SJCRH30 (cell line): Measurements from ENCODE around the gene OR11G2. TPM values are rescaled to one million over a fixed set of nuclear protein-coding genes. Genes with fewer than 3 reads are reported as not detected.
"Not testable (repeated sequence)": the region's sequence is repeated elsewhere in the genome, so short reads cannot be mapped to it uniquely, and the experiment has no call there.

ENCODE experiments used
- DNase-seq, 2 experiments: peaks; one replicate each; pipeline ENCODE4 v3.0.0-alpha.2; 2015 to 2020
- H3K27ac ChIP-seq: fragments of 250-450 bp; sonication (Bioruptor Pico); 2 replicates; pipeline ENCODE4 v1.5.1; 2020; ENCODE audit warnings: mild to moderate bottlenecking, moderate library complexity
- H3K27me3 ChIP-seq: fragments of 250-450 bp; sonication (Bioruptor Pico); 2 replicates; pipeline ENCODE4 v1.5.1; 2020; ENCODE audit warnings: mild to moderate bottlenecking, moderate library complexity
- H3K36me3 ChIP-seq: fragments of 250-450 bp; sonication (Bioruptor Pico); 2 replicates; pipeline ENCODE4 v1.5.1; 2020; ENCODE audit warnings: mild to moderate bottlenecking, moderate library complexity
- H3K4me1 ChIP-seq: fragments of 250-450 bp; sonication (Bioruptor Pico); 2 replicates; pipeline ENCODE4 v1.5.1; 2020; ENCODE audit warnings: mild to moderate bottlenecking, moderate library complexity
- H3K4me3 ChIP-seq: fragments of 250-450 bp; sonication (Bioruptor Pico); 2 replicates; pipeline ENCODE4 v1.5.1; 2020; ENCODE audit warnings: mild to moderate bottlenecking, moderate library complexity
- H3K9me3 ChIP-seq: fragments of 250-450 bp; sonication (Bioruptor Pico); replicated peaks from 2 replicates; pipeline ENCODE4 v1.5.1; 2020; ENCODE audit warnings: mild to moderate bottlenecking, moderate library complexity
- total RNA-seq: library from RNA; depleted of rRNA; stranded (reverse); fragments of >200 nt; shearing (Covaris generic); gene quantifications from 2 replicates; pipeline ENCODE4 v1.2.3, GENCODE V29; 2014; rRNA removed

OR11G2 gene
- total RNA-seq, 1 experiment from 2014 or later = not detected

GRCh38 chr14:20195911-20196310 is 5.2 kb downstream of the OR11G2 start:
- no peaks in the 10 kb centered on the region for H3K4me1 ChIP-seq
- DNase-seq = no peak
- H3K9me3 ChIP-seq = no peaks in the 10 kb centered on the region
- no peaks in the 10 kb centered on the region for H3K27me3 ChIP-seq
- H3K27ac ChIP-seq = no peak overlapping the region
- no peaks in the 10 kb centered on the region for H3K36me3 ChIP-seq
- H3K4me3 ChIP-seq = no peak overlapping the region

GRCh38 chr14:20197459-20197858 is 6.8 kb downstream of the OR11G2 start:
- Histone ChIP-seq H3K36me3 (no peaks in the 10 kb centered on the region), H3K4me1 (no peaks in the 10 kb centered on the region), H3K9me3 (no peaks in the 10 kb centered on the region), H3K27ac (no peak overlapping the region), H3K27me3 (no peaks in the 10 kb centered on the region), H3K4me3 (no peak overlapping the region)
- DNase-seq = no peak

GRCh38 chr14:20198991-20199390 is 8.3 kb downstream of the OR11G2 start:
- Histone ChIP-seq H3K36me3 (no peaks in the 10 kb centered on the region), H3K27me3 (no peaks in the 10 kb centered on the region), H3K4me1 (no peaks in the 10 kb centered on the region), H3K9me3 (no peaks in the 10 kb centered on the region), H3K4me3 (no peak overlapping the region), H3K27ac (no peak overlapping the region)
- DNase-seq = no peak

- DNase-seq = no peak
- no peaks in the 10 kb centered on the region for H3K4me1 ChIP-seq
- no peak overlapping the region for H3K4me3 ChIP-seq
- H3K36me3 ChIP-seq = no peaks in the 10 kb centered on the region
- H3K9me3 ChIP-seq = no peaks in the 10 kb centered on the region
- H3K27me3 ChIP-seq = no peaks in the 10 kb centered on the region
- H3K27ac ChIP-seq = no peak overlapping the region
Measured at GRCh38 chr14:20204721-20205120, 14.0 kb downstream of the OR11G2 start.

GRCh38 chr14:20209595-20209994 is 18.9 kb downstream of the OR11G2 start:
- Histone ChIP-seq H3K4me1 (no peaks in the 10 kb centered on the region), H3K27me3 (no peaks in the 10 kb centered on the region), H3K9me3 (no peaks in the 10 kb centered on the region), H3K36me3 (no peaks in the 10 kb centered on the region), H3K4me3 (no peak overlapping the region), H3K27ac (no peak overlapping the region)
- DNase-seq = no peak

- DNase-seq, H3K27me3 ChIP-seq, H3K9me3 ChIP-seq, H3K4me1 ChIP-seq, H3K4me3 ChIP-seq, H3K27ac ChIP-seq, H3K36me3 ChIP-seq: not testable (repeated sequence)
Measured at GRCh38 chr14:20212406-20212805, 21.7 kb downstream of the OR11G2 start.

- no peak overlapping the region for H3K27ac ChIP-seq
- H3K9me3 ChIP-seq = no peaks in the 10 kb centered on the region
- no peaks in the 10 kb centered on the region for H3K27me3 ChIP-seq
- DNase-seq = no peak
- no peaks in the 10 kb centered on the region for H3K4me1 ChIP-seq
- H3K4me3 ChIP-seq = no peak overlapping the region
- H3K36me3 ChIP-seq = no peaks in the 10 kb centered on the region
Measured at GRCh38 chr14:20215196-20215595, 24.5 kb downstream of the OR11G2 start.

GRCh38 chr14:20219033-20219432 is 28.3 kb downstream of the OR11G2 start:
- no peak overlapping the region for H3K4me3 ChIP-seq
- no peak overlapping the region for H3K27ac ChIP-seq
- no peaks in the 10 kb centered on the region for H3K36me3 ChIP-seq
- no peaks in the 10 kb centered on the region for H3K27me3 ChIP-seq
- H3K4me1 ChIP-seq = no peaks in the 10 kb centered on the region
- DNase-seq = no peak
- H3K9me3 ChIP-seq = no peaks in the 10 kb centered on the region

GRCh38 chr14:20223410-20223809 is 32.7 kb downstream of the OR11G2 start, which contains the start of gene OR11H6:
OR11H6 (plus strand) TSS chr14:20223710; CDS start chr14:20223710, 0 bp downstream.
- H3K4me3 ChIP-seq = no peak within 1 kb of the TSS
- no peak for DNase-seq
- no peaks in the 10 kb centered on the region for H3K36me3 ChIP-seq
- no peaks in the 10 kb centered on the region for H3K9me3 ChIP-seq
- no peaks in the 10 kb centered on the region for H3K27me3 ChIP-seq
- no peak within 1 kb of the TSS for H3K27ac ChIP-seq
- H3K4me1 ChIP-seq = no peaks in the 10 kb centered on the region

- H3K36me3 ChIP-seq = no peaks in the 10 kb centered on the region
- no peak within 1 kb of the TSS for H3K27ac ChIP-seq
- no peak for DNase-seq
- H3K9me3 ChIP-seq = no peaks in the 10 kb centered on the region
- no peak within 1 kb of the TSS for H3K4me3 ChIP-seq
- no peaks in the 10 kb centered on the region for H3K4me1 ChIP-seq
- H3K27me3 ChIP-seq = no peaks in the 10 kb centered on the region
Measured at GRCh38 chr14:20228681-20229080, 38.0 kb downstream of the OR11G2 start, which contains the start of gene OR11H7. OR11H7 (plus strand) TSS chr14:20228981.

GRCh38 chr14:20235415-20235814 is 44.7 kb downstream of the OR11G2 start:
- not testable (repeated sequence) for H3K27me3 ChIP-seq, H3K27ac ChIP-seq, DNase-seq

GRCh38 chr14:20247646-20248246 is 57.0 kb downstream of the OR11G2 start:
- Histone ChIP-seq H3K36me3 (no peaks in the 10 kb centered on the region), H3K27ac (no peak overlapping the region), H3K27me3 (no peaks in the 10 kb centered on the region), H3K4me1 (no peaks in the 10 kb centered on the region), H3K9me3 (no peaks in the 10 kb centered on the region), H3K4me3 (no peak overlapping the region)
- DNase-seq = peak in 1 of 2 experiments; percentile 6

More at GRCh38 chr14:20235415-20235814, 44.7 kb downstream of the OR11G2 start:
- not testable (repeated sequence) for H3K4me3 ChIP-seq, H3K4me1 ChIP-seq, H3K9me3 ChIP-seq, H3K36me3 ChIP-seq

Other genes with a start within 250 kb of the OR11G2 start
- gene OR4K15, start 215.3 kb upstream of the OR11G2 start, total RNA-seq = not detected in 2 replicates
- gene OR4Q2, start 188.7 kb upstream of the OR11G2 start, total RNA-seq = not detected in 2 replicates
- not detected in 2 replicates for gene OR4K14, start 171.6 kb upstream of the OR11G2 start, total RNA-seq
- gene OR4K13, start 154.9 kb upstream of the OR11G2 start, total RNA-seq = not detected in 2 replicates
- not detected in 2 replicates for gene OR4L1, start 130.9 kb upstream of the OR11G2 start, total RNA-seq
- 0.14 TPM in 1 of 2 replicates, not detected in the other for gene OR4K17, start 80.2 kb upstream of the OR11G2 start, total RNA-seq
- gene OR4N5, start 52.1 kb upstream of the OR11G2 start, total RNA-seq = not detected in 2 replicates
- gene OR11H6, start 32.8 kb downstream of the OR11G2 start, total RNA-seq = not detected in 2 replicates
- not detected in 2 replicates for gene OR11H7, start 38.1 kb downstream of the OR11G2 start, total RNA-seq
- not detected in 2 replicates for gene OR11H4, start 48.4 kb downstream of the OR11G2 start, total RNA-seq
- 11.3 and 12.6 TPM in 2 replicates for gene TTC5, start 115.1 kb downstream of the OR11G2 start, total RNA-seq
- gene CCNB1IP1, start 142.4 kb downstream of the OR11G2 start, total RNA-seq = 98.4 and 109 TPM in 2 replicates
- 41.2 and 44.4 TPM in 2 replicates for gene PARP2, start 152.7 kb downstream of the OR11G2 start, total RNA-seq
- 7.2 and 8.8 TPM in 2 replicates for gene TEP1, start 222.6 kb downstream of the OR11G2 start, total RNA-seq
- gene KLHL33, start 245.3 kb downstream of the OR11G2 start, total RNA-seq = not detected in 2 replicates